ENCODE results near the gene SEC16A.
A peak's percentile ranks its signal among the peaks of the same experiment; 100 is the strongest.

- TF ChIP-seq CTCF (IDR thresholded peaks at IDR 0.05) (peak; percentile 60 to 77 (median 69)), POLR2A (IDR thresholded peaks at IDR 0.05) (no peak)
Observed at GRCh38 chr9:136439481-136440408, 43.1 kb downstream of the SEC16A start, which contains the start of gene INPP5E.
